ENCODE data around the gene LPP.
"Not testable (repeated sequence)": the region's sequence is repeated elsewhere in the genome, so short reads cannot be mapped to it uniquely, and the experiment has no call there.

The LPP gene, protein sequence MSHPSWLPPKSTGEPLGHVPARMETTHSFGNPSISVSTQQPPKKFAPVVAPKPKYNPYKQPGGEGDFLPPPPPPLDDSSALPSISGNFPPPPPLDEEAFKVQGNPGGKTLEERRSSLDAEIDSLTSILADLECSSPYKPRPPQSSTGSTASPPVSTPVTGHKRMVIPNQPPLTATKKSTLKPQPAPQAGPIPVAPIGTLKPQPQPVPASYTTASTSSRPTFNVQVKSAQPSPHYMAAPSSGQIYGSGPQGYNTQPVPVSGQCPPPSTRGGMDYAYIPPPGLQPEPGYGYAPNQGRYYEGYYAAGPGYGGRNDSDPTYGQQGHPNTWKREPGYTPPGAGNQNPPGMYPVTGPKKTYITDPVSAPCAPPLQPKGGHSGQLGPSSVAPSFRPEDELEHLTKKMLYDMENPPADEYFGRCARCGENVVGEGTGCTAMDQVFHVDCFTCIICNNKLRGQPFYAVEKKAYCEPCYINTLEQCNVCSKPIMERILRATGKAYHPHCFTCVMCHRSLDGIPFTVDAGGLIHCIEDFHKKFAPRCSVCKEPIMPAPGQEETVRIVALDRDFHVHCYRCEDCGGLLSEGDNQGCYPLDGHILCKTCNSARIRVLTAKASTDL

DNA sequence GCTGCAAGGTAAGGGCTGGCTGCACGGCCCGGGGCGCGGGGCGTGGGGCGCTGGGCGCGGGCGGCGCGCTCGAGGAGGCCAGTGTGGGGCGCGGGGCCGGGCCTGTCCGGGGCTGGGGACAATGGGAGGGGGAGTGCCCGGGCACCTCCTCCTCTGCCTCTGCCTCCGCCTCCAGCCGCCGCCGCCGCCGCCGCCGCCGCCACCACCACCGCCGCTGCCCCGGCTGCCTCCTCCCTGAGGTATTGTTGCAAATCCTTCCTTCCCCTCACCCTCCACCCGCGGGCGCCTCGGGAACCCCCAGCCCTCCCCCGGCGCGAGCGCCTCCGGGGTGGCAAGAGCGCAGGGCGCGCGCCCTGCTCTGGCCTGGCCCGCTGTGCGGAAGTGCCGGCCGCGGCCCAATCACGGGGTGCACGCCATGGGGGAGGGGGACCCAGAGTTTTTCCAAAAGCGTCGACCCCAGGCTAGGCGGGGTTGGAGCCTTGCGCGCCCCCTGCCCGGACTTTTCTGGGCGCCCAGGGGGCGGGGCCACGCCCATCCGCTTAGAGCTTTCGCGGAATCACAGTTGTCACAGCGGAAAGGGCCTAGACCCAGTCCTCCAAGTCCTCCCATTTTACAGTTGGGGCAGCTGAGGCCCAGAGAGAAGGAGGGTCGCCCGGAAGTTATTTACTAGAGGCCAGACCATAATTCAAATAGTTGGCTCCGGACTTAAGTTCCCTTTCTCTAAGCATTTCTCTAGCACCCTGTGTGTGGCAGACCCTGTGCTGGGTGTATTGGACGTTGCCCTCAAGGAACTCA lies at the start of gene LPP:
TSS of gene LPP (plus strand) at position 144 of the 795 bp plus-strand sequence. CDS start 251,964 bp downstream, outside the sequence.
- DNase-seq: peak in 1 of 2 experiments; percentile 65

GRCh38 chr3:188106006-188106405 lies 48.0 kb upstream of the LPP start:
- DNase-seq: no peak

GRCh38 chr3:188106454-188106853 lies 47.5 kb upstream of the LPP start:
- no peak for DNase-seq

DNA sequence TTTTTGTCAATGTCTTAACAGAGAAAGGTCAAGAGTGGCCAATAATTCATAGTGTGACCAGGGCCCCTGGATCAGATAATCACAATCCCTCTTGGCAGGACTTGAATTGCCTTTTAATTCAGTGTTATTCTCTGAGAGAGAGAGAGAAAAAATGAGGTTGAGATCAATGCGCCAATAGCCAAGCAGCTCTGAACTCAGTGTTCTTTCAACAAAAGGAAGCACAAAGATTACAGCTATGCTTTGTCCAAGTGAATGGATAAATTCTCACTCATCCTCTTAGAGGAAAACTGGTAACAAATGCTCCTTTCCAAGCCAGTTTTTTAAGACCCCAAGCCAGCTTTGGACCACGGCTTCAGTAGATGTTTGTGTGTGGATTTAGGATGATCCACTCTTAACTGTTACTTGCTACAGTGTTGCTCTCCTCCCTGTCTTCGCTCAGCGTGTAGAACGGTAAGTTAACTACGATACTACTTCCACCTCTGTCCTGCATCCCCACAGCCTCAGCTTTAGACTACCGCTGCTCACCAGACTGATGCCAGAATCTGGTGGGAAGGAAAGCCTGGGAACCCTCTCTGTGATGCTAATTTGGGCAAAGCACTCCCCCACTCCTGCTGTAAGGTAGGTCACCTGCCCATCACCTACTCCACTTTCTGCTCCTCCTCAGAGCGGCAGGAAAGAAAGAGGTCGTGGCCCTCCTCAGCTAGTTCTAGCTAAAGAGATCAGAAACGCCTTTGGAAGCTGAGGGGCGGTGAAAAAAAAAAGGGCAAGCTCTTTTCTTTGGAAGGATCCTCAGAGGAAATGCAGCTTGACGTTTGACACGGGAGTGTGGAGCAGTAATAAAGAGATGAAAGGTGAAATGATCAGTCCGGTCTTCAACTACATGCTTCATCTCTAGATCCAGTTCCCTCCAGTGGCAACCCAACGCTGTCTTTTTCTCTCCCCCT lies 46.8 kb upstream of the LPP start:
- no peak for DNase-seq

DNA sequence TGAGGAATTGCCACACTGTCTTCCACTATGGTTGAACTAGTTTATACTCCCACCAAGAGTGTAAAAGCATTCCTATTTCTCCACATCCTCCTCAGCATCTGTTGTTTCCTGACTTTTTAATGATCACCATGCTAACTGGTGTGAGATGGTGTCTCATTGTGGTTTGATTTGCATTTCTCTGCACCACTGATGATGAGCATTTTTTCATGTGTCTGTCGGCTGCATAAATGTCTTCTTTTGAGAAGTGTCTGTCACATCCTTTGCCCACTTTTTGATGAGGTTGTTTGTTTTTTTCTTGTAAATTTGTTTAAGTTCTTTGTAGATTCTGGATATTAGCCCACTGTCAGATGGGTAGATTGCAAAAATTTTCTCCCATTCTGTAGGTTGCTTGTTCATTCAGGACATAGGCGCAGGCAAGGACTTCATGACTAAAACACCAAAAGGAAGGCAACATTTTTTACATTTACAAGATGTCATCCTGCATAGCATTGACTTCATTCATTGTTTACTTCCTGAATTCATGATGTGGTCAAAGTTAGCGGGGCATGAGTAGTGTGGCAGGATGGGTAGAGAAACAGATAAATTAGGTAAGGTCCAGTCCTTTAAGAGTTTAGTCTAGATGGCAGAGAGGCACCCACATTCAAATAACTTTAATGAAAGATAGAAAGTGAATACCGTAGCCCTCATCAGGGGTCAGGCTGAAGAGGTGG lies 45.1 kb upstream of the LPP start:
- DNase-seq: no peak

DNA sequence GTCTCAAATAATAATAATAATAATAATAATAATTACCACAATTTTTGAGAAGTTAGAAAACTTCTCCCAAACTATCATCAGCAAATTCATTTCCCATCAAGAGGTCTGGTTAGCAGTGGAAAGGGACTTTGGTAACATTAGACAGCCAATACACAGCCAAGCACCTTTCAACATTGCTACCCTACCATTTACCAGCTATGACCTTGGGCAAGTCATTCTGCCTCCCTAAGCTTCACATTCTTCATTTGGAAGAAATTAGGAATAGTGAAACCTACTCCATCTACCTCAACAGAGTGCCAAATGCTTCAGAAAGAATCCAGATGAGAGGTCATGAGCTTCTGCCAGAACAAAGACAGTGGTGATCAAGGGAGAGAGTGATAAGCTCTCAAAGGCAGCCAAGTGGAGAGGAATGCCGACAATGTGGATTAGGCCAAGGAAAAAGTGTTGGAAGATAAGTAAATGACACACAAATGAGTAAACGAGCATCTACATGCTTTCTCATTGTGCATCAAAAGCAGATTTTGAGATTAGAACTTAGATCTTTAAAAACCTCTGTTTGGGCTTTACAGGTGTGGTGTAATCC lies 42.9 kb upstream of the LPP start:
- DNase-seq: no peak

- no peak for DNase-seq
Observed at GRCh38 chr3:188113756-188114155, 40.2 kb upstream of the LPP start.

DNA sequence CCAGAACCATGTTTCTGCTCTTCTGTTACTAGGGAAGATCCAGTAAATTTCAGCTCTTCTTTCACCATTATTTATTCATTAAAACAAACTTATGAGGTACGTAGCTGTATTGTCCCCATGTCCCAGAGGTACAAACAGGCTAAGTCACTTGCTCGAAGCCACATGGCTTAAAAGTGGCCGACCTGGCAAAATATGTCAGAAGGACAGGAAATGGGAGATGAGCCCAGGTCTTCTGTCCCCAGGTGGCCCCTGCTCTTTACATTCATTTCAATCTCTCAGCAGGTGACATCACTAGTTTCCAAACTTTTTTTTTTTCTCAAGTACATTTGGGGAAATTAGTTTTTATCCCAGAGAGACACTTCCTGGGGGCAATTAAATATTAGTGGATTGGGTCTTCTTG lies 34.1 kb upstream of the LPP start:
- no peak for DNase-seq

- DNase-seq: no peak
Observed at GRCh38 chr3:188122571-188123169, 31.3 kb upstream of the LPP start.

DNA sequence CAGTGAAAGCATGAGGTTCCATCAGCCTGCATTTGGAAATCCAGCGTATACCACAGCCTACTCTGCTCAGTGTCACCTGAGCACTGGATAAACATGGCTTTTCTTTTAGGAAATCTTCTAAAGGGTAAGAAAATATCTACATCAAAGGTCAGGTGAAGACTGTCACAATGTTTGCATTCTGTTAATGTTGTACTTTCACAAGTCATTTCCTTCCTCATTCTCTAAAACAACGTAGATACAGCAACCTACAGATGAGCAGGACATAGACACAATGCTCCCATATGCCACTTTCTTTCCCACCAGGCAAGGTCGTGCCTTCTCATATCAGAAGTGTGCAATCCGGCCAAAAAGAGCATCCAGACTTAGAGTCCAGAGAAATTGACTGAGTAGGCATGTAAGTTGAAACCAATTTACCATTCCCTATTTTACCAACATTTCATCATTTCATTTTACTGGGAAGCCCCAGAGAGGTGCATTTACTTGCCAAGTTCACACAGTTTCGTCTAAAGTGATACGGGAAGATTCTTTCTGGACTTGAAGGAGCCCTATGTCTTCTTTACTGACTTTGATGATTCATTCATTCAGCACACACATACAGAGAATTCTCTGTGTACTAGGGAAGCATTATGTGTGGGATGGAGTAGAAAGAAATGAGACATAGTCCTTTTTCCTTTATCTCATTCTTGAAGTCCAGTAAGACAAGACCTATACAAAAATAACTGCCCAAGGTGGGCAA lies 30.6 kb upstream of the LPP start:
- no peak for DNase-seq

DNA sequence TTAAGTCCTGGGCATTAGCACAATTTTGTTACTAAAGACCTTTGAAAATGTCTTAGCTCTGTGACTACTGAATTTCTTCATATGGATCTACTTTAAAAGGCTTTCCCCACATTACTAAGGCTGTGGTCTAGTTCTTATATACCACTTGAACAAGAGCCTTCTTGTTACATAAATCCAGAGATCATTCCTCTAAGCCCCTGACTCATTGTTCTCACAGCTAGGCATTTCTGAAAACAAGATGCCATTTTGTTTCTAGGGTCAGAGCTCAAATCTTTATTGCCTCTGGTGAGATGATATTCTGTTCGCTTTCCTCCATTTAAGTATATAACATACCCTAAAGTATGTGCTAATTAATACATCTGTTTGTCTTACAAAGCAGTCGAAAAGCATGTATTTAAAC lies 29.8 kb upstream of the LPP start:
- no peak for DNase-seq

DNA sequence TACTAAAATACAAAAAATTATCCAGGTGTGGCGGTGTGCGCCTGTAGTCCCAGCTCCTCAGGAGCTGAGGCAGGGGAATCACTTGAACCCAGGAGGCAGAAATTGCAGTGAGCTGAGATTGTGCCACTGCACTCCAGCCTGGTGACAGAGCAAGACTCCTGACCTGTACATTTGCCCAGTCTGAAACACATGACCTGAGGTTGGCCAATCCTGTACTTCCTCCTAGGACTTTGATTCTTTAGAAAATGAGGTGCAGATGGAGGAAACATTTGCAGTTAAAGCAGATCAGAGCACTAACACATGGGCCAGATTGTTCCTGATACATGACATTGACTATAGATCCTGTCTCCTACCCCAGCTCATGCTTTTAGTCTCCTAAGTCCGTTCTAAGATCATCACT lies 28.9 kb upstream of the LPP start:
- no peak for DNase-seq

GRCh38 chr3:188126276-188126675 lies 27.7 kb upstream of the LPP start:
- no peak for DNase-seq

DNA sequence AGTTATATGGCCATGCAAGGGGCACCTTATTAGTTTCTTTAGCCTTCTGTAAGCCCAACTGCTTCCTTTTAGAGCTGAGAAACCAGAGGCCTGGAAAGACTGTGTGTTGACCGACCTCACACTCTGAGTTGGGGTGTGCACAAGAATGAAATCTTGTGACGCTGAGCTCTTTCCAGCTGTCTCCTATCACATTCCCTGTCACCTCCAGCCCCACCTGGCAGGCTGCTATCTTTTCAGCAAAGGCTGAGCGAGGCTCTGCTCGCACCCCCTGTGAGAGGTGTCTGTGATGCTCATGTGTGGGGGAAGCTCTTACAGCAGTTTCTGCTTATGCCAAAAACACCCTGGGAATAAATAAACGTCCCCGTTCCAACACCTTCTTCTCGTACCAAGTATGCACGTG lies 27.0 kb upstream of the LPP start:
- DNase-seq: no peak

- DNase-seq: no peak
Observed at GRCh38 chr3:188128905-188129304, 25.1 kb upstream of the LPP start.

GRCh38 chr3:188131023-188131422 lies 22.9 kb upstream of the LPP start:
- not testable (repeated sequence) for DNase-seq

DNA sequence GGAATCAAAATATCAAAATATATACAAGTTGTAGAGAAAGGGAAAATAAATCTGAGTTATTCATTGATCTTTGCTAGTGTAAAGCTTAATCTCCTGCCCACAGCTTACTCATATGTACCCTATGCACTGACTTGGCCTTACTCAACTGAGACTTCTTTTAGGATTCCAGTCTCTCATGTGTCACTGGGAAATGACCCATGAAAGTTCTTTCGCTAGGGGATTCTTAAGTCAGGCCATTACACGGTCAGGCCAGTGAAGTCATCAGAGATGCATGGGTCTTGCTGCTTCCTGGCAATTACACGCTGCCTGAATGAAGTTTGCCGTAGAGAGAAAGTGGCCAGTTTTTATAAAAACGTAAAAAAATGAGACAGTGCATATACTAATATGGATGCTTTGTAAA lies 20.7 kb upstream of the LPP start:
- no peak for DNase-seq

- DNase-seq: no peak
Observed at GRCh38 chr3:188133646-188134045, 20.3 kb upstream of the LPP start.

GRCh38 chr3:188134079-188134478 lies 19.9 kb upstream of the LPP start:
- DNase-seq: no peak

DNA sequence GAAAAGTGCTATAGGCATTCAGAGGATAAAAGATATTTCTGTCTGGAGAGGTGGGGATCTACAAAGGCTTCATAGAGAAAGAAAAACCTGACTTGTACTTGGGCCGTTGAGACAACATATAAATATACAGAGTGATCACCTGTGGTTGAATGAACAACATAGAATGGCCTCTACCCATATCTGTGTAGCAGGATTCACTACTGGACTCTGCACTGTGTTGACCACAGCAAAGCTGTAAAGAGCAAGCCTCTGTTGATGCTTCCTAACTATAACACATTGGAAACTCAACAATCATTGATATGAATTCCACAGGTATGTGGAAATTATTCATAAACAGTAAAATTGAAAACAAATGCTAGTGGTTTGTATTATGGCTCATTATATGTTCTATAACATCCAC lies 19.1 kb upstream of the LPP start:
- DNase-seq: no peak

All from SW 1271 (cell line).